Breast epithelium (tissue), 3 donors: Measurements from ENCODE around the gene WDR6.

Experiments used
- CTCF ChIP-seq, 3 donors: fragments of 450-650 bp; IDR thresholded peaks; one replicate each; pipeline ENCODE4 v1.5.1; 2016 to 2017; ENCODE audit warnings: antibody characterized with exemption in 3 of 3, mild to moderate bottlenecking in 3 of 3, moderate library complexity in 3 of 3
- POLR2A ChIP-seq: fragments of 450-650 bp; IDR thresholded peaks from one replicate; pipeline ENCODE4 v1.6.1; 2016; ENCODE audit warnings: antibody characterized with exemption, mild to moderate bottlenecking, moderate library complexity

- TF ChIP-seq POLR2A (no peak), CTCF (IDR thresholded peaks at IDR 0.05) (no peak)
Measured at GRCh38 chr3:49015765-49016164, 8.6 kb downstream of the WDR6 start.
